Endothelial cell of umbilical vein (primary cell): ENCODE results near the gene AFP. TPM values are rescaled to one million over a fixed set of nuclear protein-coding genes. Genes with fewer than 3 reads are reported as not detected.

Experiments used
- BruUV-seq: library from RNA; stranded (reverse); fragments of 400-500 nt; replicated peaks from 2 replicates; lab custom pipeline; 2021; lab: Mats Ljungman, UMichigan
- CTCF ChIA-PET: fragments of 300-600, 350-600 bp; sonication (Branson Sonifier 250); formaldehyde crosslinking; loops from one replicate; lab custom pipeline; 2021; ENCODE audit warnings: antibody characterized with exemption, inconsistent platforms; lab: Charles Lee
- POLR2A ChIA-PET: fragments of 300-600, 350-600 bp; sonication (Branson Sonifier 250); formaldehyde crosslinking; loops from one replicate; lab custom pipeline; 2021; ENCODE audit warnings: antibody characterized with exemption, inconsistent platforms; lab: Charles Lee
- DNase-seq: peaks from one replicate; pipeline ENCODE4 v3.0.0-alpha.2; 2011; ENCODE audit warnings: low read depth, low spot score
- FAIRE-seq: peaks from 2 replicates; lab custom pipeline; 2011; peaks lifted over from hg19 to GRCh38; lab: Jason Lieb, UNC
- H2AFZ ChIP-seq: 2 replicates; pipeline ENCODE4 v1.6.0; 2012; ENCODE audit warnings: low read depth, low read length, control low read depth, inconsistent platforms
- H3K27ac ChIP-seq: 2 replicates; pipeline ENCODE4 v1.5.1; 2011; ENCODE audit warnings: low read depth, mild to moderate bottlenecking, control low read depth, low read length, moderate library complexity; ENCODE audit not compliant: insufficient read depth
- H3K27me3 ChIP-seq, 2 experiments: 2 replicates each; pipeline versions ENCODE4 v1.6.0 to v1.6.1; 2011; ENCODE audit warnings: low read length in 2 of 2, mixed read lengths in 1 of 2; ENCODE audit not compliant: control insufficient read depth in 2 of 2, insufficient read depth in 2 of 2
- H3K36me3 ChIP-seq, 2 experiments: 2 replicates in 1 of 2; 3 replicates in 1 of 2; pipeline ENCODE4 v1.5.1; 2011; ENCODE audit warnings: low read length in 2 of 2, mild to moderate bottlenecking in 1 of 2, moderate library complexity in 1 of 2; ENCODE audit not compliant: control insufficient read depth in 2 of 2, insufficient read depth in 2 of 2; ENCODE audit errors: extremely low read depth in 1 of 2
- H3K4me1 ChIP-seq: 3 replicates; pipeline ENCODE4 v1.5.1; 2011; ENCODE audit warnings: mild to moderate bottlenecking, low read length; ENCODE audit not compliant: control insufficient read depth, insufficient read depth; ENCODE audit errors: extremely low read depth
- H3K4me2 ChIP-seq: 2 replicates; pipeline ENCODE4 v1.6.1; 2011; ENCODE audit warnings: low read length, control low read depth, mixed read lengths; ENCODE audit not compliant: insufficient read depth
- H3K4me3 ChIP-seq, 3 experiments: fragments of 200-600 bp in 1 of 3; sonication (generic), shearing (Covaris generic) in 1 of 3; replicated peaks in 1 of 3; 2 replicates each; pipeline ENCODE4 v1.5.1; 2011 to 2016; ENCODE audit warnings: control low read depth in 3 of 3, low read length in 3 of 3, mild to moderate bottlenecking in 2 of 3, inconsistent platforms in 1 of 3, low read depth in 1 of 3, moderate library complexity in 1 of 3; ENCODE audit not compliant: insufficient read depth in 1 of 3
- H3K79me2 ChIP-seq: 2 replicates; pipeline ENCODE4 v1.6.0; 2012; ENCODE audit warnings: low read length, inconsistent platforms; ENCODE audit not compliant: control insufficient read depth, insufficient read depth
- H3K9ac ChIP-seq: replicated peaks from 2 replicates; pipeline ENCODE3; 2011; ENCODE audit warnings: low read length, control low read depth; ENCODE audit not compliant: insufficient read depth; ENCODE audit errors: extremely low read depth
- H3K9me1 ChIP-seq: replicated peaks from 3 replicates; pipeline ENCODE4 v1.6.0; 2011; ENCODE audit warnings: mild to moderate bottlenecking, low read length; ENCODE audit not compliant: control insufficient read depth, insufficient read depth; ENCODE audit errors: extremely low read depth
- H3K9me3 ChIP-seq: replicated peaks from 2 replicates; pipeline ENCODE4 v1.5.1; 2012; ENCODE audit warnings: low read length, inconsistent platforms; ENCODE audit not compliant: control insufficient read depth, insufficient read depth
- H4K20me1 ChIP-seq: replicated peaks from 2 replicates; pipeline ENCODE3; 2011; ENCODE audit warnings: mild to moderate bottlenecking, low read length; ENCODE audit not compliant: control insufficient read depth, insufficient read depth; ENCODE audit errors: extremely low read depth
- CTCF ChIP-seq, 2 donors: IDR thresholded peaks; 1 replicate in 1 of 2; 2 replicates in 1 of 2; pipeline ENCODE4 v1.5.1; 2011; ENCODE audit warnings: low read length in 2 of 2, mild to moderate bottlenecking in 2 of 2, moderate library complexity in 2 of 2, control low read depth in 1 of 2, inconsistent platforms in 1 of 2, low read depth in 1 of 2; ENCODE audit not compliant: insufficient read depth in 1 of 2; ENCODE audit errors: extremely low read depth in 1 of 2
- EZH2 ChIP-seq: IDR thresholded peaks from 2 replicates; pipeline ENCODE4 v1.6.1; 2012; ENCODE audit warnings: borderline replicate concordance, low read depth, mild to moderate bottlenecking, moderate library complexity, low read length, inconsistent platforms; ENCODE audit not compliant: severe bottlenecking
- FOS ChIP-seq: IDR thresholded peaks from 2 replicates; pipeline ENCODE4 v1.6.1; 2011; ENCODE audit warnings: mild to moderate bottlenecking, low read length, moderate library complexity, borderline replicate concordance; ENCODE audit not compliant: insufficient read depth
- GATA2 ChIP-seq: IDR thresholded peaks from 2 replicates; pipeline ENCODE4 v1.7.0; 2011; ENCODE audit warnings: low read depth, mild to moderate bottlenecking, moderate library complexity, mixed read lengths, low read length; ENCODE audit not compliant: insufficient read length, insufficient read depth
- JUN ChIP-seq: IDR thresholded peaks from 2 replicates; pipeline ENCODE4 v1.6.1; 2011; ENCODE audit warnings: borderline replicate concordance, low read depth; ENCODE audit not compliant: insufficient read length, insufficient read depth
- MAX ChIP-seq: IDR thresholded peaks from 2 replicates; pipeline ENCODE4 v1.6.1; 2011; ENCODE audit not compliant: insufficient read depth, insufficient read length
- MYC ChIP-seq: IDR thresholded peaks from one replicate; pipeline ENCODE4 v1.6.1; 2011; ENCODE audit warnings: mild to moderate bottlenecking, low read depth, low read length
- POLR2A ChIP-seq: IDR thresholded peaks from 2 replicates; pipeline ENCODE4 v1.6.1; 2012; ENCODE audit warnings: low read depth, mild to moderate bottlenecking, control low read depth, low read length
- POLR2AphosphoS5 ChIP-seq: IDR thresholded peaks from 2 replicates; pipeline ENCODE4 v1.6.1; 2012; ENCODE audit warnings: low read depth, mild to moderate bottlenecking, control low read depth, low read length, moderate library complexity; ENCODE audit not compliant: insufficient read depth
- dilution Hi-C: fragments of 300-500 bp; cut with MboI; formaldehyde crosslinking; loops from one replicate; pipeline ENCODE4 v1.15.0; 2019; ENCODE audit warnings: low sequenced_read_pairs; ENCODE audit not compliant: extremely low pct_ligation_motif_present
- intact Hi-C: fragments of 100-400 bp; cut with micrococcal nuclease; formaldehyde crosslinking; loops from one replicate; pipeline ENCODE4 v1.10.0; 2022
- polyA plus RNA-seq, 4 experiments: library from polyadenylated mRNA; depleted of rRNA in 3 of 4; stranded (reverse) in 3 of 4; unstranded in 1 of 4; fragments of >200 nt; gene quantifications; 2 replicates each; pipeline versions ENCODE4 v1.2.1 to v1.2.3, GENCODE V29; 2011 to 2012; ENCODE audit warnings: missing spikeins in 1 of 4
- total RNA-seq: library from RNA; stranded (reverse); gene quantifications from 2 replicates; pipeline ENCODE4 v1.2.3, GENCODE V29; 2021

Gene AFP
- total and polyA plus RNA-seq, 2 donors (not counting 3 experiments of a cell fraction or from before 2014, with no cell fraction given): not detected

- Histone ChIP-seq H3K9me1 (no peaks in the 10 kb centered on the region), H3K4me2 (no peak overlapping the region), H2AFZ (no peak overlapping the region), H3K36me3 (no peaks in the 10 kb centered on the region), H3K9ac (no peak overlapping the region), H3K27me3 (peaks cover 2% of the 10 kb centered on the region in 2 experiments), H4K20me1 (no peaks in the 10 kb centered on the region), H3K27ac (no peak overlapping the region), H3K79me2 (no peaks in the 10 kb centered on the region), H3K9me3 (no peaks in the 10 kb centered on the region), H3K4me1 (no peaks in the 10 kb centered on the region), H3K4me3 (no peak overlapping the region)
- no TSS peak for BruUV-seq
- ChIA-PET POLR2A (no interaction called here), CTCF (interaction anchor here (1.6 kb wide), 1 partner anchor 29 kb away, joined by 7 read pairs; no protein-coding TSS in a partner anchor)
- intact Hi-C loops (no loop called here), dilution Hi-C loops (no loop called here)
- FAIRE-seq: no peak
- TF ChIP-seq EZH2: no peak
- TF ChIP-seq MYC: no peak
- TF ChIP-seq POLR2AphosphoS5: no peak
- no peak for TF ChIP-seq FOS
- TF ChIP-seq GATA2: no peak
- no peak for DNase-seq
Observed at GRCh38 chr4:73417342-73417741, 18.7 kb upstream of the AFP start.

- H3K27ac ChIP-seq: no peak overlapping the region
Observed at GRCh38 chr4:73417973-73418372, 18.0 kb upstream of the AFP start.

More at GRCh38 chr4:73417973-73418372, 18.0 kb upstream of the AFP start:
- TF ChIP-seq EZH2 (no peak), MAX (no peak), CTCF (IDR thresholded peaks at IDR 0.05; ENCODE audit: extremely low read depth in 1 of 2, insufficient read depth in 1 of 2, low read depth in 1 of 2, low read length in 2 of 2) (no peak), FOS (no peak), MYC (no peak), POLR2AphosphoS5 (no peak), JUN (no peak), POLR2A (no peak), GATA2 (no peak)
- no peaks in the 10 kb centered on the region for H3K9me1 ChIP-seq
- H3K4me3 ChIP-seq: no peak overlapping the region
- H4K20me1 ChIP-seq: no peaks in the 10 kb centered on the region
- intact Hi-C loops (no loop called here), dilution Hi-C loops (no loop called here)
- ChIA-PET CTCF (interaction anchor here (1.6 kb wide), 1 partner anchor 28 kb away, joined by 7 read pairs; no protein-coding TSS in a partner anchor), POLR2A (no interaction called here)
- no peaks in the 10 kb centered on the region for H3K36me3 ChIP-seq
- H3K79me2 ChIP-seq: no peaks in the 10 kb centered on the region
- no peak overlapping the region for H3K4me2 ChIP-seq
- H2AFZ ChIP-seq: no peak overlapping the region
- no peaks in the 10 kb centered on the region for H3K9me3 ChIP-seq
- no TSS peak for BruUV-seq
- no peak for DNase-seq
- FAIRE-seq: no peak
- H3K4me1 ChIP-seq: no peaks in the 10 kb centered on the region
- peaks cover 2% of the 10 kb centered on the region in 2 experiments for H3K27me3 ChIP-seq
- no peak overlapping the region for H3K9ac ChIP-seq
